Midbrain (tissue), 1 donor: ENCODE data around the gene DES.
A peak's percentile ranks its signal among the peaks of the same experiment; 100 is the strongest.
"Not testable (repeated sequence)": the region's sequence is repeated elsewhere in the genome, so short reads cannot be mapped to it uniquely, and the experiment has no call there.

ENCODE experiments used
- DNase-seq: peaks from one replicate; lab custom pipeline; 2025; lab: John Stamatoyannopoulos, UW

The DES gene

GRCh38 chr2:219418155-219419011 lies at the start of gene DES:
TSS of gene DES (plus strand) at chr2:219418377. CDS start at chr2:219418463, 86 bp downstream.
- DNase-seq = no peak

GRCh38 chr2:219368690-219369191 lies 49.4 kb upstream of the DES start:
- DNase-seq = no peak

- DNase-seq = peak; percentile 33
These were observed 48.7 kb upstream of the DES start for GRCh38 chr2:219369447-219369861.

- no peak for DNase-seq
These were observed 39.9 kb upstream of the DES start for GRCh38 chr2:219378163-219378851.

GRCh38 chr2:219380926-219381325 lies 37.3 kb upstream of the DES start:
- no peak for DNase-seq

DNA sequence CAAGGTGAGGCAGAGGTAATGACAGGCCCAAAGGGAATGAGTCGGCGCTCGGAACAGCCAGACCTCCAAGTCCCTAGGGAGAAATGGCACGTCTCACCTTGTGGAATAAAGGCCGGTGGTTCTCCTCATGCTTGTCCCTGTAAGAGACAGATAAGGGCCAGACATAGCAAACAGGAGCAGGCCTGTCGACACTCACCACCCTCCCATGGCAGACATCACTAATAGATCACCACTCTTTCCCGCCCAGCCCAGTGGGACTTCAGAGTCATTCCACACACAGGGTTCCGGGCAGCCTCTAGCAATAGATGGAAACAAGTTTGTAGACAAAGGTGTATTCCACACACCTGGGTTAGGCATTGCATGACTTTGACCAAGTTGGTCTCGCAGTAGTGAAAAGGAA lies 36.7 kb upstream of the DES start:
- DNase-seq = no peak

DNA sequence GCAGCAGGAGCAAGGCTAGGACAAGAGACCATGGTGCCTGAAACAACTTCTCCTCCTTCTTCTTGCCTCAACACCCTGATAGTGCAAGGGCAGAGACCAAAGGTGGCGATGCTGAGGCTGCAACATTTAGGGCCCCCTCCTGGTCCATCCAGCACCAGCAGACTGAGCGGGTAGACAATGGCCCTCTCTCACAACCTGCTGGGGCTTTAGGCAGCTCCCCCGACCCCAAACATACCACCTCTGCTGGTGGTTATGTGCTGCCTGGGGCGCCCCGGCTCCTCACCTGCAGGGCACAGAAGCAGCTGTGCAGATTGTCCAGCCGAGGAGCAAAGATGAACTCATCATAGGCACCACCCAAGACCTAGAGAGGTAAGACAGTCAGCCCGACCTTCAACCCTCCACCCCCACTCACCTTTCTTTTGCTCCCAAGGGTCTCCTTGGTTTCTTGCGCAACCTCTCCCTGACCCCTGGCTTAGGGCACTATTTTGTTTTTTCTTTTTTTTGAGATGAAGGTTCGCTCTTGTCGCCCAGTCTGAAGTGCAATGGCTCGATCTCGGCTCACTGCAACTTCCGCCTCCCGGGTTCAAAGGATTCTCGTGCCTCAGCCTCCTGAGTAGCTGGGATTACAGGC lies 34.0 kb upstream of the DES start:
- no peak for DNase-seq

GRCh38 chr2:219384859-219385258 lies 33.3 kb upstream of the DES start:
- DNase-seq = no peak

DNA sequence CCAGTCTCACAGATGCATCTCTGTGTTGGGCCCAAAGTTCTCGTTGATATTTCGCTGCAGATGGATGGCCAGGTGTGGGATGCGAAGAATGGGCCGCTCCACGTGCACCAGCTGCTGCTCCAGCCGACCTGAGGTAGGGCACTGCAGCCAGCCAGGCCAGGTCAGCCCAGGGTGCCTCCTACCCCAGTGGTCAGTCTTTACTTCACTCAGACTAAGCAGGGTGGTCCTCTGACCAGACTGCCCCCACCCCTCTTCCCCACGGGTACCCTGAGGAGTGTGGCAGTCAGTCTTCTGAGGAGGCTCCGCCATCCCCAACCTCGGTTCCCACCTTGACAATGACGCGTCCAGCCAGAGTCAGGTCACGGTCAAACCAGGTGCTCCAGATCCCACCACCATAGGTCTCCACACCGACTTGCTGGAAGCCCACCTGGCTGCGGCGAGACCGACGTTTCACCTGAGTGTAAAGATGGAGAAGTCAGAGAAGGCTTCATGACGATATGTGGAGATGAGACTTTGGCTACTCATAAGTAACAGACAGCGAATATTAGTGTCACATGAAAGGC lies 32.1 kb upstream of the DES start:
- no peak for DNase-seq

DNA sequence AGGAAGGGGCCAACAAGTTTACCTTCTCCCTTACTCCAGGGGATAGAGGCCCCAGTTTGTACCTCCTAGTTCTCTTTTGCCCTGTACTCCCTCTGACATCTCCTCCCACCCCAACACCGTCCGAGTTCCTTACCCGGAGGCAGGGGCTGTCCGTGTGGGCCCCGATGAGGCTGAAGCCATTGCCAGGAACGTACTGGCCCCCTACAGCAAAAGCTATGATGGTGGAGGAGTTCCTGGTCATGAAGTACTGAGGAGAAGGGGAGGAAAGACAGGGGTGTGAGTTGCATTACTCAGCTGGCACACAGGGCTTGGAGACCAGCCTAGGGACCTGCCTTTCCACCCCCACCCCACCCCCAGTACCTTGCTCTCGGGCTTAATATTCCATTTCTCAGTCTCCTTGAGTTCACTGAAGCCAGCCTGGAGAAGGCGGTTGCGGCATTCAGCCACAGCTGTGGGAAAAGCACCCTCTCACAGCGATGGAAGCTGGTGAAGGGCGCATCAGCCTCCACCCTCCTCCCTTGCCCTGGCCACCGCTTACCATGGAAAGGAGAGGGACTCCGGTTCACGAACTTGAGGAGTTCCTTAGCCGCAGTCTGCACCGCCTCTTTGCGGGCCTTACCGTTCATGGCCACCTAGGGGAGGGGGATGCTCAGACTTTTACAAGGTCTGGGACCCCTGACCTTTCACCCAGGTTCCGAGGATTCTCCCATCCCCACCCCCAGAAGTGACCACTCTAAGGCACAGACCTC lies 31.5 kb upstream of the DES start:
- DNase-seq = no peak

- peak; percentile 97 for DNase-seq
These were observed 30.7 kb upstream of the DES start, which contains the start of gene DNPEP for GRCh38 chr2:219387306-219388120. TSS of gene DNPEP (minus strand) at chr2:219387912. CDS start at chr2:219387794, 118 bp downstream.

- peak; percentile 97 for DNase-seq
These were observed 29.9 kb upstream of the DES start for GRCh38 chr2:219388121-219388906.

- no peak for DNase-seq
These were observed 29.3 kb upstream of the DES start for GRCh38 chr2:219388907-219389156.

DNA sequence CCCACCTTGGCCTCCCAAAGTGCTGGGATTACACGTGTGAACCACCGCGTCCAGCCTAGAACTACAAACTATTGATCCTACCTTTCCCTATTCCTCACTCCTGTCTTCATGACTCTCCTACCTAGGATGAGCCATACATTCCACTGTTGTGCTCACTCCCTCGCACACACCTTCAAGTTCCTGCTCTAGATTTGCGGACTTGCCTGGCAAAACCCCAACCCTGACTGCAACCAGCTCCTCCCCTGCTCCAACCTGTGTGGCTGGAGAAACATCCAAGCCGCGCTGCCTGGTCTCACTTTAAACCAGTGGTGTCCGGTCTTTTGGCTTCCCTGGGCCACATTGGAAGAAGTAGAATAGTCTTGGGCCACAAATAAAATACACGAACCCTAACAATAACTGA lies 25.4 kb upstream of the DES start:
- no peak for DNase-seq

DNA sequence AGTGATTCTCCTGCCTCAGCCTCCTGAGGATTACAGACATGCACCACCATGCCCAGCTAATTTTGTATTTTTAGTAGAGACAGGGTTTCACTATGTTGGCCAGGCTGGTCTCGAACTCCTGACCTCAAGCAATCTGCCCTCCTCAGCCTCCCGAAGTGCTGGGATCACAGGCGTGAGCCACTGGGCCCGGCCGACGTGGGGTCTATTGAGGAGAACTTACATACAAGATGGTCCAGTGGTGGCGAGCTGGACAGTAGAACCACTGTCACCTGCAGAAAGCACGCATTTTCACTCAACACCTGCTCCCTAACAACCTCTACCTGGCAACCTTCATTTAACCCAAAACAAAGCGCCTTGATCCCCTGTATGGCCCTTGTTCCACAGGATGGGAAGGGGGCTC lies 23.1 kb upstream of the DES start:
- DNase-seq = not testable (repeated sequence)

DNA sequence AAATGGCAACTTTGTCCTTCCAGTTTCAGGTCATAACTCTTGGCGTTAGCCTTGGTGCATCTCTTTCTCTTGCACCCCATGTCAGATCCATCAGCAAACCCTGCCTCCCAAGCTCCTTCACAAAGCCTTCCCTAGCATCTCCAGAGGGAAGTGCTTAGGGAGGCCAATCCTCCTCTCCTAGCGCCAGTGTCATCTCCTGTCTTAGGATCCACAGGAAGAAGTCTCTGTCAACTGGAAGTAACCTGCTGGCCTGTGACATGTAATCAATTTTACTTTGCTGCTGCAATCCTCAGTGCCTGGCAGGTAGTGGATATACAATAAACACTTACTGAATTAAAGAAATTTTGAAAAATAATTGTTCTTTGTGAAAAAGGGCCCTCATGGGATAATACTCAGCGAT lies 22.6 kb upstream of the DES start:
- DNase-seq = no peak

DNA sequence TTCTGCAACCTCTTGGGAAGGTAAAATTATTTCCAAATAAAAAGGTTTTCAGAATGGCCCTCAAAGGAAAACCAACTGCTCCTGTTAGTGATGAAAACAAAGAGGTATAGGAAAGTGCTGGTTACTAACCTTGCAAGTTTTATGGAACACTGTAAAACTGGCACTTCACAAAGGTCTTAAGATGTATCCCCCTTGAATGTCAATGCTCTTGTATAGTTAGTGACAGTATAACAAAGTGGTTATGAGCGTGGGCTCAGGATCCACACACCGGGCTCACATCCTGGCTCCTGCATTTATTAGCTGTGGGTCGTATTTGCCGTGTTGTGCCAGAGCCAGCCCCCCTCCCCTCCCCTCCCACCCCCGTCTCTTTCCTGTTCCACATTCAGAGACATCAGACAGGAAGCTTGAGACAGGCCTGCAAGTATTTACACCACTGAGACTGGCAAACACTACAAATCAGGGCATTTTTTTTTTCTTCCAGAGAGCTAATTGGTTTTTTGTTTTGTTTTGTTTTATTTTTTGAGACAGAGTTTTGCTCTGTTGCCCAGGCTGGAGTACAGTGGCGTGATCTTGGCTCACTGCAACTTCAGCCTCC lies 21.2 kb upstream of the DES start:
- no peak for DNase-seq

DNA sequence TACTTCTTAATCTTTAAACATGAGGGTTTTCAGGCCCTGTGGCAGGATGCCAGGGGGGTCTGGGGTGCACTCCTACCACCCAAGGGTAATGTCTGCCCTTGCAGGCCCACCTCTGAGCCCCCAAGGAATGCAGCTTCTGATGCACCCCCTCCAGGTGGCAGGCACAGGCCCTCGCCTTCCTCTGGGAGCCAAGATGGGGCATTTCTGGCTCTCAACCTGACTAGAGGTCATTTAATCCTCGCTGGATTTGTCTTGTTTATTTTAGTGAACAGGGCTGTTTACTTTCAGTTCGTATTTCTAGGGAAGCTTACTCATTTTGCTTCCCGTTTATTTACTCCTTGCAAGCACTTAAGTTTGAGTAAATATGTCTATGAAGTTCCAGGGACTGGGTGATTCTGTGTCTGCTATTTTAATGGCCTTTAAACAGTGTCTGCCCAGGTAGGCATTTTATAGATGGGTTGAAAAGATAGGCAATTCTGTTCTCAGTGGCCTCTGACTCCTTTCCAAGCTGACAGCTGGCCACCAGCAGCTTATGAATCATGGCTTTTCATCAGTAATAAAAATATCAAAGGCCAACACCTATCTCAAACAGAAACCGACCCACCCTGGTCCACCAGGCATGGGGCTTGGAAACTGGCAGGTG lies 19.3 kb upstream of the DES start:
- no peak for DNase-seq
